H4 (cell line): ENCODE data around the gene CPED1. TPM values are rescaled to one million over a fixed set of nuclear protein-coding genes. Genes with fewer than 3 reads are reported as not detected.
A peak's percentile ranks its signal among the peaks of the same experiment; 100 is the strongest.
"Not testable (repeated sequence)": the region's sequence is repeated elsewhere in the genome, so short reads cannot be mapped to it uniquely, and the experiment has no call there.

Experiments used
- DNase-seq: peaks from one replicate; pipeline ENCODE4 v3.0.0-alpha.2; 2015; ENCODE audit warnings: low spot score
- total RNA-seq: library from RNA; depleted of rRNA; stranded (reverse); fragments of >200 nt; shearing (Covaris generic); gene quantifications from 2 replicates; pipeline ENCODE4 v1.2.3, GENCODE V29; 2014

Gene CPED1
- total RNA-seq, 1 experiment from 2014 or later: 26.5 TPM

DNA sequence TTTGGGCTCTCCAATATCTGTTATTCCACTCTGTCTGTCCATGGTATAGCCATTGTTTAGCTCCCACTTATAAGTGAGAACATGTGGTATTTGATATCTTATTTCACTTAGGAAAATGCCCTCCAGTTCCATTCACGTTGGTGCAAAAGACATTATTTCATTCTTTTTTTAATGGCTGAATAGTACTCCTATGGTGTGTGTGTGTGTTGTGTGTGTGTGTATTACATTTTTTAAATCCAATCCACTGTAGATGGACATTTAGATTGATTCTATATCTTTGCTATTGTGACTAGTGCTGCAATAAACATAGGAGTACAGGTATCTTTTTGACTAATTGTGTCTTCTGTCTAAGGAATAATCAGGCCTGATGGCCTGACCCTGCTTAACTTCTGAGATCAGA, 7.4 kb upstream of the CPED1 start:
- DNase-seq: no peak

DNA sequence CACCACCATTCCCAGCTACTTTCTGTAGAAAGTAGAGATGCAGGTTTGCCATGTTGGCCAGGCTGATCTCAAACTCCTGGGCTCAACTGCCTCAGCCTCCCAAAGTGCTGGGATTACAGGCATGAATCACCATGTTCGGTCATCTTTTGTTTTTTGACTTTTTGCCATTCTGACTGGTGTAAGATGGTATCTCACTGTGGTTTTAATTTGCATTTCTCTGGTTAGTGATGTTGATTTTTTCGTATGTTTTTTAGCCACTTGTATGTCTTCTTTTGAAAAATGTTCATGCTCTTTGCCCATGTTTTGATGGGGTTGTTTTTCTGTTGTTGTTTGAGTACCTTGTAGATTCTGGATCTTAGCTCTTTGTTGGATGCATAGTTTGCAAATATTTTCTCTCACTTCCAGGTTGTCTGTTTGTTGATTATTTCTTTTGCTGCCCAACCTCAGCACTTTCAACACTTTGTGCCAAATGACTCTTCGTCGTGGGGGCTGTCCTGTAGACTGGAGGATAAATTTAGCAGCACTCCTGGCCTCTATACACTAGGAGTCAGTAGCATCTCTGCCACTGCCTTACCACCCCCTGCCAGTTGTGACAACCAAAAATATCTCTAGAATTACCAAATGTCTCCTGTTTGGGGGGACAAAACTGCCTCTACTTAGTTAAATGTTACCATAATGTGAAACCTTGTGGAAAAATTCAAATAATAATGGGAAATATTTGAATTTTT, 6.5 kb upstream of the CPED1 start:
- peak; percentile 45 for DNase-seq

DNA sequence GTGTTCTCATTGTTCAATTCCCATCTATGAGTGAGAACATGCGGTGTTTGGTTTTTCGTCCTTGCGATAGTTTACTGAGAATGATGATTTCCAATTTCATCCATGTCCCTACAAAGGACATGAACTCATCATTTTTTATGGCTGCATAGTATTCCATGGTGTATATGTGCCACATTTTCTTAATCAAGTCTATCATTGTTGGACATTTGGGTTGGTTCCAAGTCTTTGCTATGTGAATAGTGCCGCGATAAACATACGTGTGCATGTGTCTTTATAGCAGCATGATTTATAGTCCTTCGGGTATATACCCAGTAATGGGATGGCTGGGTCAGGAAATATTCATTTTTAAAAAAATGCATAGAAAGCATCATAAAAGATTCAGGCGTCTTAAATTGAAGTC, 4.9 kb upstream of the CPED1 start:
- not testable (repeated sequence) for DNase-seq

DNA sequence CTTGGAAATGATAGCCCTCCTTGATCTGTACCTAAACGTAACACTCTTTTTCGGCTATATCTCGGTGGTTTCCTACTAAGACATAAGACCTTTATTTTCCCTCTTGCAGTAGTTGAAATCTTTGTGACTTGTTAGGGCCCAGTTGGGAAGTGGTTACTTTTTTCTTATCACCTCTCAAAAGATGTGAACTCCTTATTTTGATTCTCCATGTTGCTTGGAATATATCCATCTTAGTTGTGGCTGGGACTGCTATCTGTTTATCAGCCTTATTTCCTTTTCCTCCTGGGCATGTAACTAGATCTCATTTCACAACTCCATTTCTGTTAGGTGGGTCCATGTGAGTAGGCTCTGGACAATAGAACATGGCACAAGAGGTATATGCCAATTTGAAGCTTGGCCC, 4.1 kb upstream of the CPED1 start:
- no peak for DNase-seq

DNA sequence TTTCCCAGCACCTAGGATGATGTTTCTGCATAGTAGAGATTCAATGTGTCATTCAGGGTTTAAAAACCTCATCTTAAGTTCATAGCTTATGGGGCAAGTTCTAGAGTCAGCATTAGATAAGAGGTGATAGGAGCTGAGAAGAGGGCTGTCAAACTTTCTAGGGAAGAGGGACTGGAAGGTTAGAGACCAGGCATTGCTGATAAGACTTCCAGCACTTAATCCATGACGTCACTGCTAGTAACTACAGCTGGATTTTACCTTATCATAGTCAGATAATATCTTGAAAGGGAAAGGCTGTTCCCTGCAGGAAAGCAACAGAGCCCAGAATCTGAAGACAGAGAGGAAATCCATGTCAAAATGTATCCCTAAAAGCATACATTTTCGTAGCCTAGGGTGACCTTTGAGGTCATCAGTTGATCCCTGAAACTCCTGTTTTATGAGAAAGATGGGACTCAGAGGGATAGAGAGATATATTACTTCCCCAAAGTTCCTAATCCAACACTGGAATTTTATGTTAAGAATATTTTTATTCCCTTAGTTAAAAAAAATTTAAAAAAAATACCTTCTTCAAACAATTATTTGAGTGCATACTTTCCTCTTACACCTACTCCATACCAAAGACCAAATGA, 3.3 kb upstream of the CPED1 start:
- no peak for DNase-seq

DNA sequence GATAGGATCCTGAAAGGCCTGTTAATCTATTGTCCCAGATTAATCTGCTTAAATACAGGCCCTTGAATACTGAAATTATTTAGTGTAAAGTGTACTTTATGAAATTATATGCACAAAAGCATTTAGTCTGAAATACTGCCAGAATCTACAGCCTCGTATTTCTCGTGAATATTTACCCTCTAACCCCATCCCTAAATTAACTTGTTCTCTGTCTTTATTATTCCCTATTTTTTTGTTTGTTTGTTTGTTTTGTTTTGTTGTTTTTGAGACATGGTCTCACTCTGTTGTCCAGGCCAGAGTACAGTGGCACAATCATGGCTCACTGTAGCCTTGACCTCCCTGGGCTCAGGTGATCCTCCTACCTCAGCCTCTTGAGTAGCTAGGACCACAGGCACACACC, 2.7 kb upstream of the CPED1 start:
- DNase-seq: no peak

DNA sequence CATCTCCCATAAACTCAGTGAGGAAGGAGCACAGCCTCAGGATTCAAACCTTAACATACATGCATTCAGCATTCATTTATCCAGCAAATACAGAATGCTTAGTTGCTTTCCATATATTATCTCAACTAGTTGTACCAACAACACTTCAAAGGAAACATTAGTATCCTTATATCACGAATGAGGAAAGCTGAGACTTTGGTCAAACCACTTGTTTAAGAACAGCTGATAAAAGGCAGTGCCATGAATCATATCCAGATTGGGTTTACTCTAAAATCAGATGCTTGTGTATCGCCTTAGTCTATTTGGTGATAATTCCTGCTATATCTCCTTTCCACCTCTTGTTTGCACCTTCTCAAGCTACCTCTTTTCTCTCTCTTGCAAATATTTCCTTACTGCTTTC, 1.9 kb upstream of the CPED1 start:
- DNase-seq: no peak

DNA sequence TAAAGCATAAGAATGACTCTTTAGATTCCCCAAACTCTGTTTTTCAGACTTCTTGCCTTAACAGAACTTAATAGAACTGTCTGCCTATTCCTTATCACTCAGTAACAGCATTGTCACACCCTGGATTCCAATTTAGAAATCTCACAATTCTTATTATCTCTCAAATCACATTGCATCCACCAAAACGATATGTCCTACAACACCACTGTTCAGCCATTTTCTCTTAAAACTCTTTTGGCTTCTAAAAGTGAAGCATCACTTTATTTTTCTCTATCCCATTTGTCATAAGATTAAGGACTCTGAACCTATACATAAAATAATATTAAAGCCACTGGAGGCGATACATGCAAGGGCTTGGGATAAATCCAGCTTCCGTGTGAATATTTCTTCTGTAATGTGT, 1.2 kb upstream of the CPED1 start:
- DNase-seq: no peak

DNA sequence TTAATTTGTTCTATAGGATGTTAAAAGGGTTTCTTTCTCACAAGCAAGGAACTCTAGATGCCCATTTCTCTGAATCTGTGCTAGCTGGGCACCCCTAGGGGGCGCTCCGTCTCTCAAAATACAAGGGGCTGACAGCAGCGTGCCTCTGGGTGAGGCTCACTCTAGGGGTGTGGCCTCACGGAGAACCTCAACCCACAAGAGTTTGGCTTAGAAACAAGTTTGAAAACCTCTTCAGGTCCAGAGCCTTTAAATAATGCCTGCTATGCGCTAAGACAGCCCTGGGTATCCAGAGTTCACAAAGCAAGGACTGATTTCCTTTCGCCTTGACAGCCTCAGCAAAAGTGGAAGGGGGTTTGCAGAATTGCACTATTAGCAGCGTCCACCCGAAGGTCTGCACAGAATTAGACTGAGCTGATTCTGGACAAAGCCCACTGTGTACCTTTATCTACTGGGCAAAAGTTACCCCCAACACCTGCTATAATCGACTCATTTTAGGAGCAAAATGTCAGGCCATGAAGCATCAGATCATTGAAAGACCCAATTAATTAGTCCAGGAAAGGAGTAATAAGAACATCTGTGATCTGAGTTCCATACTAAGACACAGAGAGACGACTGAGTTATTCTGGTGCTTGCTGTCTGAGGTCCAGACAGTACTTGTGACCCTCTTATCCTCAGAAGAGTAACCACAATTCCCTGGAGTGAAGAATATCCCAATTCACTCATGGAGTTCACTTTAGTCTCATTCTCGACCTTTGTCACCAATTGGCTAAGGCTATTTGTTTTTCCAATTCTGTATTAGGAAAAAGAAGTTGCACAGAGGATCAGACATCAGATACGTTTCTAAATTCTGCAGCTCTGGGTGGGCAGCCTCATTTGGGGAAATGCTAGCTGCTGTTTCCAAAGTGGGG, 574 bp upstream of the CPED1 start:
- peak; percentile 95 for DNase-seq

DNA sequence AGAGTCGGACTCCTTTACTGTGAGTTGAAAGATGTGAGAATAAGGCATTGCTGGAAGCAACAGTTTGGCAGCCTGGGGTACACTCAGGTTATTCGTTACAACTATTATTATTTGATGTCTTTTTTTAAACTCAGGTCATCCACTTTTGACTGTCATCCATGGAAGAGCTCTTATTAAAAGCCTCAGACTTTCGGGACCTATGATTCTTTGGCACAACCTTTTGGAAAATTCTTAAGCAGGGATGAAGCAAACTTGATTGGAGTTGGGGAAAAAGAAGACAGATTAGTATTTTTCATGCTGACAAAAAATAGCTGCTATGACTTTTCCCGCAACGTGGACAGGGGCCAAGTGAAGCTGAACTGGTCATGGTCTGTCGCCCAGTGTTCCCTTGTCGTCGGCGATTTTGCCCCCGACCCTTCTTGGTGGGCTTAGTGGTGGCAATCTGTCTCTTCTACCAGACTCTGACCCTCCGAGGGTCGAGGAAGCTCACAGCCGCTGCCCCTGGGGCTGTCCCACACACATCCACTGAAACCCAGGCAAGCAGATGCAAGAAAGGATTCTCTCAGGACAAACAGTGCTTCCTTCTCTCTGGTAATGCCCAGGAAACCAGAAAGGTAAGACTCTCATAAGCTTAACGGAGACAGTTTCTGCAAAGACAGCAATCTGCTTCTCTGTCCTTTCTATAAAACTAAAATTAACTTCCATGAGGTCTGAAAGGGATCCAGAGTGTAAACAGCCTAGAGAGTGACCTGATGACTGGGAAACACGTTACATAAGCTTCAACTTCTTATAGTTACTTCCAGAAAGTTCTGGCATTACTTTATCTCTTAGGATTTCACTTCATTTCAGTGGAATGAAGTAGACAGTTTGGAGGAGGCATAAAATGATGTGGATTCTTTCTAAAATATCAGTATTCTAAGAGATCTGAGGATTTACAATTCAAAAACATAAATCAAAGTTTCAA, 1.0 kb downstream of the CPED1 start:
- DNase-seq: no peak

DNA sequence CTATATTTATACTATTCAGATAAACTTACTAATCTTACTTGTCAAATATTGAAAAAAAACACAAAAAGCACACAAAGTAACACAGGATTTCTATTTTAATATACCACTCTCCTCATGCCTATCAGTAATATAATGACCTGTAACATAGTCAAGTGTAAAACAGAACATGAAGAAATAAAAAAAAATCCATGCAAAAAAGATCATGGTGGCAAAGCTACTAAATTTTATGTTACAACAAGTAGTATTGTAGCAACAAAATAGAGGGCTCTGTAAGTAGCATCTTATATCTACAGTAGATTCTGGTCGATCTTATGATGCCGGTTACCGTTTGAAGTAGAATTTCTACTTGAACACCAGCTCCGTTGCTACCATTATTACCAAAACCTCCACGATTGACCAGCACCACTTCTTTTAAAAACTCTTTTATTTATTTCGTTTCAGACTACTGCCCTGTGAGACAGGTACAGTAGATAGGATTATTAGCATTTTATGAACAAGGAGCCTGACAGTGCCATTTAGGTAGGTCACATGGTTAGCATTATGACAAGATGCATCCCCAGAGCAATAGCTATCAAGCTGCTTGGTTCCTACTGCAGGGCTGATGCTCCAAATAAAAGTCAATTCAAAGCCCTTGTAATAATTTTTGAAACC, 2.1 kb downstream of the CPED1 start:
- DNase-seq: no peak

DNA sequence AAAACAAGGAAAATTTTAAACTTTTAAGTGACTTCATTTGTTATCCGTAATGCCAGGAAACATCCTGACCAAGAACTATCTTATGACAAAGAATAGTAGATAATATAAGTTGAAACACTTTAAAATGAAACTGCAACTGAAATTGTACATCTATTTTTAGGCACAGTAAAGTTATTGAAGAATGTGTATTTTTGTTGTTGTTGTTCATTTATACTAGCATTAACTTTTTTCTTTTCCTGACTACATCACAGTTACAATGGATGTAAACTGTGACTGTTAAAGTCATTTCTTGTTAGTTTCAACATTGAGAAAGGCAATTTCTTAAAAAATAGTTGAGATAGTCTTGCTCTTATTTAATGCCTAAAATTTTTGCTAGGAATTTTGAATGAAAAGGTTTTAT, 2.6 kb downstream of the CPED1 start:
- DNase-seq: no peak

DNA sequence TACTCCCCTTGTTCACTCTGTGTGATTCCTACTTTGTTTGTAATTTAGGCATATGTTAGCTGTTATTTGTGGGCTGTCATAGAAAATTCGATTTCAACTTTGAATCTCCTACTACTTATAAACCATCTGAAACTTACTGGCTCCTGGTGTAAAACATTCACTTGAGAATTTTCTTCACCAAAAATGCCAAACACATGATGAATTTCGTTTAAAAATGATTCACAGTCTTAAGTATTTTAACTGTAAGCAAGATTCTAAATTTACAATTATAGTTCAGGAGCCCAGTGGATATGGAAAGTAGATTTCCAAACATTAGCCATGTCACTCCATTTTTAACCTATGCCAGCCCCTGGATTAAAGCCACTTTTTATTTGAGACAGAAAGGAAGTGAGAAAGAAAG, 3.1 kb downstream of the CPED1 start:
- DNase-seq: no peak

DNA sequence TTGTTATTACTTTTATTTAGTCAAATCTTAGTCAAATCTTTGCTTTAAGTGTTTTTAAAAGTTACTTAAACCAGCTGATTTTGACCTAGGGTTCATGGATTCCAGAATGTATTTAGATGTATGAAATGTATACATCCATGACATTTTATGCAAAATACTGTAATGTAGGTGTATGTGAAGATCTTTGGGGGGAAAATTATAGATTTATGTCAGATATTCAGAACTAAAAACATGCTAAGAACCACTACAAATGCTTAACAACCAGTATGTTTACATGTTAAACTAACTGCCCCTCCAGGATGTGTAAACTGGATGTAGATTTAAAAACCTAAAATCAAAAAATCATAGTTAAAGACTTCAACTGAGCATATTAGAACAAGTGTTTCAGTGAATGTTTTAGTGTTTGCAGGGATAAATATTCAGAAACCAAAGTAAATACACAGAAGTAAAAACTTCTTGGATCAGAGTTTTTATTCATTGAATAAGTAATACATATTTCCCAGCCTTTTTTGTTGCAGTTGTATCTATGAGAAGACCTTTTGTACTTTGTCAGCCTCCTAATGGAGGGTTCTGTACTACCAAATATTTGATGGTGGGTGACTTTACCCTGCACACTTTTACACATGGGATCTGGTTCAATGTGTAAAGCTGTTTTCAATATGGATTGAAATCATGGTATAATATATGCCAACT, 3.9 kb downstream of the CPED1 start:
- DNase-seq: no peak

DNA sequence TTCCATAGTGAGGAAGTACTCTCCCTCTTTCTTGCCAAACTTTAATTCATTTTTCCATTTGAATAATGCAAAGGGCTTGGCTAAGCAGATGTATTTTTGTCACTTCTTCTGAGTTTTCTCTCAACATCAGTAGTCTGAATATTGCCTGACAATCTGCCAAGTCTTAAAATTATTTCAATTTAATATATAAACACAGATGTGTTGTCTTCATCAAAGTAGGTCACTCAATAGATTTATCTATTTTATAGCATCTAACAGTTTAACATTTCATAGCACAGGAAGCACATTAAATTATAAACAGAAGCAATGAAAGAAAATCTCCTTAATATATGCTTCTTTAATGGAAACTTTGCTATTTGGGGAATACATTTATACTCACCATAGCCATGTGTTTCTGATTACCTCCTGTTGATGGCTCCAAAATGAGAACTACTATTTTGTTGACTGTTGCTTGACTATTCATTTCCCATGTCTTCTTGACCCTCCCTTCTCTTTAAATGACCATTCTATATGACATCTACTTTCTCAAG, 4.5 kb downstream of the CPED1 start:
- DNase-seq: no peak

DNA sequence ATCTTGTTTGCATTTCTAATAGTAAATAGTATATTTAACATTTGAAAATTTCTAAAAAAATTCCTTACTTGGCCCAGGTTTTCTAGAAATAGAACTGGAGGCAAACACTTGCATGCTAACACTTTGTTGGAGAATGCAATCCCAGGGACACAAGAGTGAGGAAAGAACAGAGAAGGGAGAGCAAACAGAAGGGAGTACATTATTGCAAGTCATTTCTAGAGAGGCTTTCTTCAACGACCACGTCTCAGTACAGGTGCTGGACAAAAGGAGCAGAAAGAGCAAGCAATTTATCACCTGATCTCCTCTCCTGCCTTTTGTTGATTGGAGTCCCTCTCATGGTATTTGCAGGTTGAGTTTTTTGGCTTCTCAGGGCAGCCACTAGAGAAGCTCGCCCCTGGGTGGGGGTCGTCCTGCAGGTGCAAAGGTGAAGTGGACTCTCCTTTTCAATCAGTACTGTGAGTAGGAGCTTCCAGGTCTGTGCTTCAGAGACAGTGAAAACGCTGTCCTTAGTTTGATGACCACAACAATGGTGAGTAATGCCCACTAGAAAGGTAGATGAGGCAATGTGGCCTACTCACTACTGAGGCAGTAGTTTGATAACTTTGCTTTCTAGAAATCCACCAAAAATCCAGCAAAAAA, 5.2 kb downstream of the CPED1 start:
- DNase-seq: no peak

DNA sequence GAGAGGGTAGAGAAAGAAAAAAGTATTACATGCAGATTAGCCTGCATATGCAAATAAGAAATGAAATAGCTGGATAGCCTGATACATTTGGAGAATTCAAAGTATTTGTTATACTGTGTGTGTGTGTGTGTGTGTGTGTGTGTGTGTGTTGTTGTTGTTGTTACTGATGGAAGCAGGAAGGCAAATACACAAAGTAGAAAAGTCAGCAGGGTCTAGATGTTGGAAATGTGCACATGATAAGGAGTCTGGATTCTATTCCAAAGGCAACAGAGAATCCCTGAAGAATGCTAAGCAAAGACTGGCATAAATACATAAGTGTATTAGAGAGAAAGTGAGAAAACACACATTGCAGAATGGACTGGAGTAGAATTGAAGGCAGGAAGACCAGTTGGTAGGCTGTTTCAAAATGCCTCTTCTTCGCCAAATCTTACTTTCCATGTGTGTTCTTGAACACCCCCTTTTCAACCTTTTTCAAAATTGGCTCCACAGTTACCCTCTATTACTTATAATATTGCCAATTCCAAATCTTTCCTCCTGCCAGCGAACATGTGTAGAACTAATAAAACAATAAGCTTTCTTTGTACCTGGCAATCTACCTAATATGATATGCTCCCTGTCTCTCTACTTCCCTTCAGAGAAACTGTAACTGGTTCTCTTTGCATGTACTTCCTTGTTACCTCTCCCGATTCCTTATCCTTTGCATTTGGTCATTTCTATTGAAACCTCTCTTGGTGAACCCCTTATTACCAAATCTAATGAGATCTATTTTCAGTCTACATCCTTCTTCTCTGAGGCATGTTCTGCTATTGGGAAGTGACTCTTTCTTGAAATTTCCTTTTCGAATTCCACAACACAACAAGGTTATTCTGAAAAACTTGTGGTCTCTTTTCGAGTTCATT, 6.2 kb downstream of the CPED1 start:
- no peak for DNase-seq

DNA sequence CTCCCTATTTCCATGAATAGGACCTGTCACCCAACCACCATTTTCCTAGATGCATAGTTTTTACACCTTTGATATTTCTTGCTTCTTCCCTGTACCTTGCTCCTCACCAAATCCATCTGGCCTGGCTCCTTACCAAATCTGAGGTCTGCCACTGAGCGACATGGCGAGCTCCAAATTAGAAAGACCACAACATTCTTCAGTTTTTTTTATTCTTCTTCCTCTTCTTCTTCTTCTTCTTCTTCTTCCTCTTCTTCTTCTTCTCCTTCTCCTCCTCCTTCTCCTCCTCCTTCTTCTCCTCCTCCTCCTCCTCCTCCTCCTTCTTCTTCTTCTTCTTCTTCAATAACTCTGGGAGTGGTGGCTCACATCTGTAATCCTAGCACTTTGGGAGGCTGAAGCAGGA, 7.1 kb downstream of the CPED1 start:
- no peak for DNase-seq
